ELR (cell line): Measurements from ENCODE around the gene APCDD1L.
"Not testable (repeated sequence)": the region's sequence is repeated elsewhere in the genome, so short reads cannot be mapped to it uniquely, and the experiment has no call there.

Source experiments
- DNase-seq: peaks from one replicate; pipeline ENCODE4 v3.0.0-alpha.2; 2015; ENCODE audit warnings: low read depth

The APCDD1L gene

GRCh38 chr20:58416057-58416456, 99.1 kb downstream of the APCDD1L start:
- DNase-seq, result no peak

- DNase-seq, result not testable (repeated sequence)
Observed at GRCh38 chr20:58414786-58415185, 100.4 kb downstream of the APCDD1L start.

- DNase-seq, result not testable (repeated sequence)
Observed at GRCh38 chr20:58414216-58414615, 101.0 kb downstream of the APCDD1L start.
